Smooth muscle cell of the brain vasculature (primary cell): ENCODE measurements around the gene SLC12A8.

Source experiments
- DNase-seq: peaks from one replicate; pipeline ENCODE4 v3.0.0-alpha.2; 2012; ENCODE audit warnings: low read depth, low spot score

The SLC12A8 gene

GRCh38 chr3:125187599-125187910 lies 25.0 kb downstream of the SLC12A8 start:
- no peak for DNase-seq

DNA sequence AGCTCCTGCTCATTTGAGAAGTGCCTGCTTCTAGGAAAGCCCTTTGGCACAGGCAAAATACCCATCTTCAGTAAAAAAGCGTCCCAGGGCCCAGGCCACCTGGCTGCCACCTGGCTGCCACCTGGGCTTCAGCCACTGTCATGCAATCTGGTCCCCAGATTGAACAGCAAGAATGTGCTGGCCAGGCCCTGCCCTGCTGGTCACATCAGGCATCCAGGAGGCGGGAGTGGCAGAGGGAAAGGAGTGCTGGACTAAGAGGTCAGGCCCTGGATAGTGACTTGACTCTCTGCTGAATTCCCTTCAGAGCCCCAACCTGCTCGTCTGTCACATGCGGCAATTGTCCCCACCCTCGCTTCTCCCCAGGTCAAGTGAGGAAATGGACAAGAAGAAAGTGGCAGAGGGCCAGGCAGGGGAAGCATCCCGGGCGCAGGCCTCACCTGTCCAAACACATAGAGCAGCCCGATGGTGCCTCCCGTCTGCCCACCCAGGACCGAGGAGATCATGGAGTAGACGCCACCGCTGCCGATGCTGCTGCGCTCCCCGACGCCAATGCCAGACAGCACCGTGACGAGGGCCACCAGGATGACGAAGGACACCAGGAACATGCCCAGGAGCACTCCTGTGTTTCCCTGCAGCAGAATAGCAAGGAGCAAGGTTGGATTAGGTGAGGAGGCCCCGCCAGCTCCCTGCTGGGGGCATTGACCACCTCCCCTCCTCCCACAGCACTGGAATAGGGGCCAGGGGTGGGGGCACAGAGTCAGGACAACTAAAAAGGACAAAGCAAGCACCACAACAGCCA lies 25.5 kb downstream of the SLC12A8 start:
- no peak for DNase-seq

DNA sequence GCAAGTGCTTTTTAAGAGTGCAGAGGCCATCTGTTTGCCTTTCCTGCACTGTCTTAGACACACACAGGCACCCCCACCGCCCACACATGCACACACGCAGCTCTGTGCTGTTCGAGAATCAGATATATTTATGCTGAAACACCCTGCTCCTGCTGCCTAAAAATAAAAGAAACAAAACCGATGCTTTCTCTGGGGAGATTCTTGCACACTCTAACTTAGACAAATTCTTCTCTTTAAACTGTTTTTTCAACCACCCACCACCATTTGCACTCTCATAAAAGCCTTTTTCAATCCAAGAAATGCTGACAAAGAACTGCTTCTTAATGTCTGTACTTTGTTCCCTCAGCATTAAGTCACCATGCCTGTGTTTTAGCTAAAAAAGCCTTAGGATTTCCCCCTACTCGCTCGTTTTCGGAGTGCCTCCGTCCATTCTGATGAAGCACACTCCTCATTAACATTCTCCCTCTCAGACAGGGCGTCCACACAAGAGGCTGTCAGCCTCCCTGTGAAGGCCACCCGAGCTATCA lies 26.2 kb downstream of the SLC12A8 start:
- DNase-seq: peak; percentile 36

GRCh38 chr3:125185805-125186204 lies 26.7 kb downstream of the SLC12A8 start:
- no peak for DNase-seq

DNA sequence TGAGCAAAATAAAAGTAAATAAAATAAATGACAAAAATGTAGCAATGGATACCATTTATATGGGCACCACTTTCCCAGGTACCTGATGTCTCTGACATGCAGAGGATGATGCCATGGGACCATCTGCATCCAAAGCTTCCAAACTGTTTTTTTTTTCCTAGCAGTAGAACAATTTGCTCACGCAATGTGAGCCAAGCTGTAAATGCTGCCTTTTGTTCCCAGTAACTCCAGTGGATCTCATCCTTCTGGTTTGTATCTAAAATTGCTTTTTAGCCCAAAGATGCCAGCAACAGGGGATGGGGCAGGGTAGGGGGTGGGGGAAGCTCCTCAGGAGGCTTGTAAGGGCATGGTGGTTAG lies 32.7 kb downstream of the SLC12A8 start:
- DNase-seq: no peak

GRCh38 chr3:125179143-125179883 lies 33.2 kb downstream of the SLC12A8 start:
- DNase-seq: no peak

- DNase-seq: no peak
These were observed 34.8 kb downstream of the SLC12A8 start for GRCh38 chr3:125177746-125178145.

GRCh38 chr3:125175295-125176078 lies 37.1 kb downstream of the SLC12A8 start:
- no peak for DNase-seq

GRCh38 chr3:125172346-125172745 lies 40.2 kb downstream of the SLC12A8 start:
- DNase-seq: no peak

- no peak for DNase-seq
These were observed 43.7 kb downstream of the SLC12A8 start for GRCh38 chr3:125168711-125169393.

DNA sequence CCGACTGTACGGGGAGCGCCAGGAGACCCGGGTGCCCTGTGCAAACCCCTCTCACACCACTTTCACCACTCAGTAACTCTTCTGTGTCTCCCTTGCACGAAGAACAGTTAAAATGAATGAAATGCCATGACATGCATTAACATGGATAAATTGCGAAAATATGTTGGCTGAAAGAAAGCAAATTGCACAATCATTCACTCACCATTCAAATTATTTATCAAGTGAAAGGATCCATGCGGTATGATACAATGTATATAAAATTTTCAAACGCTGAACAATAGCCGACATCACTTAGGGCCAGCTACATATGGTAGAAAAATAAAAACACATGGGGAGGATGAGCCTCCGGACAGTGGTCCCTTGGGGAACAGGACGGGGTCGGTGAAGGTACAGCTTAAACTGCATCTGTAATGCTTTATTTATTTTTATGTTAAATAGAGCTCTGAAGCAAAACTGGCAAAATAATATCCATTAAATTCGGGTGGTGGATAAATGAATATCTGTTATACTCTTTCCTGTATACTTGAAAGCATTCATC lies 45.9 kb downstream of the SLC12A8 start:
- no peak for DNase-seq

DNA sequence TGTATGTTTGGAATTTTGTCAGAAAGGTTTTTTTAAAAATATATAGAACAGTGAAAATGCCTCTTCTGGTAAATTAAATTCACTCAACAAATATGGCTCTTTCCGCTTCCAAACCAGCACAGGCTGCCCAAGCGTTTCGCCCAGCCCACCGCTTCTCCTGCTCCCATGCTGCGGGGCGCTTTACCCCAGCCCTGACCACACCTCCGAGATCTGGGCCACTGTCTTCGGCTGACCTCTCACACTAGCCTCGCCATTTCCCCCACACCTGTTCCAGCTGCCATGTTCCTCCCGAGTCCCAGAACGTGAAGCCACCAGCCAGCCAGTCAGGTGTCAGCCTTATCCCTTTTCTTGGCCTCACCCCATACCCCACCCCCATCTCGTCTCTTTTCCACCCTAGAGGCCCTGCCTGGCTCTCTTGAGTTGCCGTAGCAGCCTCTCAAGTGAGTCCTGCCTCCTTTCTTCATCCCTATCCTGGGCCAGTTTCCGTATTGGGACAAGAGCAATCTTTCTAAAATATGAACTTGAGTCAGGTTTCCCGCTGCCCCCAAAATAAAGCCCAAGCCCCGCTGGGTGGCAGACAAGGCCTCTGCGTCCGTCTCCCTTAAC lies 46.5 kb downstream of the SLC12A8 start:
- DNase-seq: no peak

GRCh38 chr3:125165189-125165947 lies 47.2 kb downstream of the SLC12A8 start:
- no peak for DNase-seq

GRCh38 chr3:125163739-125164601 lies 48.6 kb downstream of the SLC12A8 start:
- no peak for DNase-seq

DNA sequence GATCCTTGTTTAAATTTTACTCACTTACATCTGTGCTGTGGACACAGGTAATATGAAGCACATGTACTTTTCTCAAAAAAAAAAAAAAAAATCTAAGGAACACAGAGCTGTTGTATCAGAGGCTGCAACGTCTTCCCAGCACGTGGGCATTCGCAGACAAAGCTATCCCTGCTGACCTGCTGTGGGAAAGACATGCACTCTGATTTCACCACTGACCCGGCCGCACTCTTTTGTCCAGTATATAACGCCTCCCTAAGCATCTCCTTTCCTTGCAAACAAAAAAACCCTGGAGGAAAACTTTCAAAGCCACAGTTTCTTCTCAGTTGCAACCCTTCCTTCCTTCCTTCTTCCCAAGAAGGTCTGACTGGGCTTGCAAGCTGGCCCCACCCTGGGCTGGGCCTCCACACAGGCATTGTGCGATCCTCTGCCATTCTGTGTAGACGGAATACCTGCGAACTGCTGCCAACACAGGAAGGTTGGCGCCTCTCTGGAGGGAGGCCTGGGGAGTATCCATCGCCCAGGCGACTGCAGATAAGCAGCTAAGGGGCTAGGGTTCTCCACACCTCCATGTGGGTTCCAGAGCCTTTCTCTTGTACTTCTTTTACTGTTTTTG lies 50.8 kb downstream of the SLC12A8 start:
- DNase-seq: no peak

DNA sequence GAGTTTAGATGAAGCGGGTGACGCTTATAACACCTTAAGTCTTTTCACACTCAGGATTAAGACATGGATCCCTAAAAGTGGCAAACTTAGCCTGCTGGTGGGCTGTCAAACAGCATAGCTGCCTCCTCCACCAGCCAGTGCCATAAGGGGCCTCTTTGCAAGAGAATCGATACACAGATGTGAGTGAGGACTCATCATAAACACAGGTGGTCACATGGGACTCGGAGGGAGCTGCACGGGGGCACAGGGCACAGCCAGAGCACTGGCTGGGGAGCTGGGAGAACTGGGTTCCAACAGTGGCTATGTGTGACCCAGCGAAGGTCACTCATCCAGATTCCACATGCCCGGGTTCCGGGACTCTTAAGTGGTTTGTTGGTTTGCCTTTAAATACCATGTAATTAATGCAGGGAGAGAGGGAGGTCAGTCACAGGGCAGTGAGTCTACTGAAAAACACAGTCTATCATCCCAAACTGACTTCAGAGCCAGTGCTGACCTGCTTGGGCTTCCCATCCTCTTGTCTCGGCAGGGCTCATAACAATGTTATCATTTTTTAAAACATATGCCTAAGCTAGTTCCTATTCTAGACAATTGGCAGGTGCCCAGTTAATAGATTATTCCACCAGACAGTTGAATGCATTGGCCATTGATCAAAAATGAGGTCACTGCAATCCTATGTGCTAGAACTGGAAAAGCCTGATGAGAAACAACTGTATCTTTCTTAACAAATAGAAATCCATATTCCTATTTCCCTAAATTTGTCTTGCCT lies 51.8 kb downstream of the SLC12A8 start:
- DNase-seq: no peak

- no peak for DNase-seq
These were observed 55.4 kb downstream of the SLC12A8 start for GRCh38 chr3:125157183-125157582.

- no peak for DNase-seq
These were observed 56.1 kb downstream of the SLC12A8 start for GRCh38 chr3:125156456-125156855.
